22Rv1 (cell line): ENCODE results near the gene KCNQ1.

ENCODE experiments used
- CTCF ChIP-seq: fragments of 450-650 bp; IDR thresholded peaks from 2 replicates; pipeline ENCODE4 v1.5.1; 2017; ENCODE audit warnings: mild to moderate bottlenecking
- ZFX ChIP-seq: fragments of 450-650 bp; IDR thresholded peaks from 2 replicates; pipeline ENCODE4 v1.6.1; 2017; ENCODE audit warnings: antibody characterized with exemption, borderline replicate concordance

- no peak for TF ChIP-seq ZFX
- no peak for TF ChIP-seq CTCF
Measured at GRCh38 chr11:2650343-2650867, 205.6 kb downstream of the KCNQ1 start.
